Hematopoietic multipotent progenitor cell treated with erythropoietin and hydrocortisone succinate and interleukin-3 and kit ligand, for 15 days (in vitro differentiated cells): ENCODE results near the gene ACTG1.
"Not testable (repeated sequence)": the region's sequence is repeated elsewhere in the genome, so short reads cannot be mapped to it uniquely, and the experiment has no call there.

ENCODE experiments used
- DNase-seq: peaks from one replicate; pipeline ENCODE4 v3.0.0-alpha.2; 2015; ENCODE audit warnings: low spot score

Gene ACTG1

DNA sequence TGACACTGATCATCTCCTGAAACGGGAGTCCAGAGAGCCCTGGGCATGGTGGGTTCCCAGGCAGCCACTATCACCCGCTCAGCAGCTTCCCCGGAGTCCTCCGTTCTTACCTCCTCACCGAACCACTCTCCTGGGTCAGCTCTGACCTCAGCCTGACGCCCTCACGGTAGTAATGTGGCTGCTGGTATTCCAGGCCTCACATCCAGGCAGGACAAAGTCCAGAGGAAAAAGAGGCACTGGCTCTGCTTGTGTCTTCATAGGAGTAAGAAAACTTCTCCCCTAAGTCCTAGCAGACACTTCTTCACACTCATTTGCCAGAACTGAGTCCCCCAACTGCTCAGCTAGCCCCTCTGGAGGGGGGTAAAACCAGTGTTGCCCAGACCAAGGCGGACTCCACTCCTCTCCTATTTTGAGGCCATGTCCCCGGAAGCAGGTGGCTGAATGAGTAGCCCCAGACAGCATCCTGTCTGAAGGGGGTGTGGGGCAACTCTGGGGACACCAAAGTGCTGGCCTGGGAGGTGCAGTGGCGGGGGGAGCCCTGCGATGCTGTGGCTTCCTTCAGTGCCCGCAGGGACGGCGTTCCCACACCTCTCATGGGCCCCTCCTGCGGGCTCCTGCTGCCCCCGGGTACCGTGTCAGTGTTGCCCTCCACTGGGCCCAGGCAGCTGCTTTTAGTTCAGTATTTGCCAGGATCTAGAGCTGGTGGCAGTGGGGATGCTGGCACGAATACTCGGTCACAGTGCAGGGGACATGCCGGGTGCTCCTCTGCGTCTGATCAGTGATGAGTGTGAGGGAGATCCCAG is 20.9 kb upstream of the ACTG1 start:
- no peak for DNase-seq

DNA sequence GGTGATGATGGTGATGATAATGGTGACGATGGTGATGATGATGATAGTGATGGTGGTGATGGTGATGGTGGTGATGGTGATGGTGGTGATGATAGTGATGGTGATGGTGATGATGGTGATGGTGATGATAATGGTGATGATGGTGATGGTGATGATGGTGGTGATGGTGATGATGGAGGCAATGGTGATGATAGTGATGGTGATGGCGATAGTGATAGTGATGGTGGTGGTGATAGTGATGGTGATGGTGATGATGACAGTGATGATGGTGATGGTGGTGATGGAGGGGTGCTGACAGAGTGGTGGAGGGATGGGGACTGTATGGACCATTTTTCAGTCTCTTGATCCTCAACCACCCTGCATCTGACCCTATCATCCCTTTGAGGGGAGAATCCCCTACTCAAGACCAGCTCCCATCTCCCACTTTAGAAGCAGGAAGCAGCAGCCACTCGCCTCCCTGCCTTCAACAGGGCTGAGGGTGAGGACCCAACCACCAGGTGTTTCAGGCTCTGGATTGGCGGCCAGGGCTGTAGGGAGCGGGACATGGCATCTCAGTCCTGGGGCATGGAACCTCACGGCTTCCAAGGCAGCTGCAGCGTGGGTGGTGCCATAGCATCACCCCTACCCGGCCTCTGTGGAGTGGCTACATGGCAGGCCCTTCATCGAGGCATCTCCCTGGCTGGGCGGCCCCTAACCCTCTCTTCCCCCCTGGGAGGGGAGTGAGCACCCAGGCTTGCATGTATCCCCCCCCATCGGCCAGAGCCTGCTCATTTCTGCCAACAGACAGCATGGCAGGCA is 20.1 kb upstream of the ACTG1 start:
- no peak for DNase-seq

DNA sequence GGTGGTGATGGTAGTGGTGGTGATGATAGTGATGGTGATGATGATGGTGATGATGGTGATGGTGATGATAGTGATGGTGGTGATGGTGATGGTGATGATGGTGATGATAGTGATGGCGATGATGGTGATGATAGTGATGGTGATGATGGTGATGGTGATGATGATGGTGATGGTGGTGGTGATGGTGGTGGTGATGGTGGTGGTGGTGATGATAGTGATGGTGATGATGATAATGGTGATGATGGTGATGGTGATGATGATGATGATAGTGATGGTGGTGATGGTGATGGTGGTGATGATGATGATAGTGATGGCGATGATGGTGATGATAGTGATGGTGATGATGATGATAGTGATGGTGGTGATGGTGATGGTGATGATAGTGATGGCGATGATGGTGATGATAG is 19.4 kb upstream of the ACTG1 start:
- not testable (repeated sequence) for DNase-seq

DNA sequence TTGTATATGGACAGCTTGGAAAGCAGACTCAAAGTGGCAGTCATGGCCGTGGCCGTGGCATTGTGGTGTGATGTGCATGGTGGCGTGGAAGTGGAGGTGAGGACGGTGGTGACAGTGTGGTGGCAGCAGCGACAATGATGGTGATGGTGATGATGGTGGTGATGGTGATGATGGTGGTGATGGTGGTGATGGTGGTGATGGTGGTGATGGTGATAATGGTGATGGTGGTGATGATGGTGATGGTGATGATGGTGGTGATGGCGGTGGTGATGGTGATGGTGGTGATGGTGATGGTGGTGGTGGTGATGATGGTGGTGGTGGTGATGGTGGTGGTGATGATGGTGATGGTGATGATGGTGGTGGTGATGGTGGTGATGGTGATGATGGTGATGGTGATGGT is 18.4 kb upstream of the ACTG1 start:
- DNase-seq, result not testable (repeated sequence)

DNA sequence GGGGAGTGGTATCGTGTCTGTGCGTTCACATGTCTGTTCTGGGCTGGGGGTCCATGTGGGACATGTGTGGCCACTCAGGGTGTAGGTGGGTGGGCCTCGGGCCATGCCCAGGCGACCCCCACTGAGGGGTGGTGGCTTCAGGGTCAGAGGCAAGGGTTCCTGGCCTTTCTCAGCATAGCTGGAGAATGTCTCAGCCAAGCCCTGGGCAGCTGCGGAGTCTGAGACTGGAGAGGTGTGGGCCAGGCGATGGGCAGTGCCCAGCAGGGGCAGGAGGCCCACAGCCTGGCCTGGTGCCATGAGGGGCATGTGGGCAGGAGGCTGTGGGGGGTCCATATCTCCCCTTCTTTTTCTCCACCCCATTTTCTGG is 16.8 kb upstream of the ACTG1 start:
- DNase-seq, result no peak

DNA sequence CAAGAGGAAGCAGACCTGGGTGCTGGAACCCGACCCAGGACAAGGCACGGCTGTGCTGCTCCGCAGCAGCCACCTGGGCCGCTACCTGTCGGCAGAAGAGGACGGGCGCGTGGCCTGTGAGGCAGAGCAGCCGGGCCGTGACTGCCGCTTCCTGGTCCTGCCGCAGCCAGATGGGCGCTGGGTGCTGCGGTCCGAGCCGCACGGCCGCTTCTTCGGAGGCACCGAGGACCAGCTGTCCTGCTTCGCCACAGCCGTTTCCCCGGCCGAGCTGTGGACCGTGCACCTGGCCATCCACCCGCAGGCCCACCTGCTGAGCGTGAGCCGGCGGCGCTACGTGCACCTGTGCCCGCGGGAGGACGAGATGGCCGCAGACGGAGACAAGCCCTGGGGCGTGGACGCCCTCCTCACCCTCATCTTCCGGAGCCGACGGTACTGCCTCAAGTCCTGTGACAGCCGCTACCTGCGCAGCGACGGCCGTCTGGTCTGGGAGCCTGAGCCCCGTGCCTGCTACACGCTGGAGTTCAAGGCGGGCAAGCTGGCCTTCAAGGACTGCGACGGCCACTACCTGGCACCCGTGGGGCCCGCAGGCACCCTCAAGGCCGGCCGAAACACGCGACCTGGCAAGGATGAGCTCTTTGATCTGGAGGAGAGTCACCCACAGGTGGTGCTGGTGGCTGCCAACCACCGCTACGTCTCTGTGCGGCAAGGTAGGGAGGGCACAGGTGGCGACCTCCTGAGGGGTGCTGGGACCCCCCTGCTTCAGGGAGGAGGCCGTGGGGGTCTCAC is 16.2 kb upstream of the ACTG1 start:
- no peak for DNase-seq

DNA sequence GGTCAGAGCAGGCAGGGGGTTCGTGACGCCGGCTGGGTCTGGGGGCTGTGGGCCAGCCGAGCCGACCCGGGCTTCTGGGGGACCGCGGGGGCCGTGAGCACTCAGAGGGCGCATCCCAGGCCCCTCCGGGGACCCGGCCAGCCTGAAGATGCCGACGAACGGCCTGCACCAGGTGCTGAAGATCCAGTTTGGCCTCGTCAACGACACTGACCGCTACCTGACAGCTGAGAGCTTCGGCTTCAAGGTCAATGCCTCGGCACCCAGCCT is 15.7 kb upstream of the ACTG1 start:
- DNase-seq, result no peak

DNA sequence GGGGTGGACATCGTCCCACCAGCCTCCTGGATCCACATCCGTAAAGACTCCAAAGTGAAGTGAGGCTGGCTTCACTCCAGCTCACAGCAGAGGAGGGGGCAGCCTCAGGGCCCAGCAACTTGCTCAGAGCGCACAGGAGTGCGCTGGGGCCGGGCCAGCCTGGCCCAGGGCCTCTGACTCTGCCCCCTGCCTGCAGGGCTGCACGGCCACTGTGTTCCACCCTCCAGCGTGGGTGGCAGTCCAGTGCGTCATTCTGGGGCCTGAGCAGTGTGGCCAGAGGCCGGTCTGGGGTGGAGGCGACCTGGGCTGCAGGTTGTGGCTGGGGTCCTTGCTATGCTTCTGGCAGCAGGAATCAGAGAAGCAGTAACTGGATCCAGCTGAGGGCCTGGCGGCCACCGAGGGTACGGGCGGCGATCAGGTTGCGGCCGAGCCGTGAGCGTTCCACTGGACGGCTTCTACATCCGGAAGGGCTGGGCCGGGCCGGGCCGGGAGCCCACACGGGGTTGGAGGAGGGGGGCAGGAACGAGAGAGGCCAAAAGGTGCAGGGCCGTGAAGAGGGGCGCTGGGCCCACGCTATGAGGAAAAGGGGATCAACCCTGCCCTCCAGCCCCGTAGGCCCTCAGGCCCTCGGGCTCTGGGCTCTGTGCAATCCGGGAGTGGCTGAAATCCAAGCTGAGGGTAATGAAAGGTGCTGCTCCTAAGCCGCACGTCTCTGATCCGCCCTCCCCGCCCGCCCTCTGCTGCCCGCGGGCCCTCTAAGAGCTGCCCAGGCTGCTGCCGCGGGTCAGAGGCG is 15.2 kb upstream of the ACTG1 start, which contains the start of gene FSCN2:
Gene FSCN2 (plus strand): TSS at position 787 of the 793 bp plus-strand sequence. CDS start 155 bp downstream, outside the sequence.
- DNase-seq, result no peak

DNA sequence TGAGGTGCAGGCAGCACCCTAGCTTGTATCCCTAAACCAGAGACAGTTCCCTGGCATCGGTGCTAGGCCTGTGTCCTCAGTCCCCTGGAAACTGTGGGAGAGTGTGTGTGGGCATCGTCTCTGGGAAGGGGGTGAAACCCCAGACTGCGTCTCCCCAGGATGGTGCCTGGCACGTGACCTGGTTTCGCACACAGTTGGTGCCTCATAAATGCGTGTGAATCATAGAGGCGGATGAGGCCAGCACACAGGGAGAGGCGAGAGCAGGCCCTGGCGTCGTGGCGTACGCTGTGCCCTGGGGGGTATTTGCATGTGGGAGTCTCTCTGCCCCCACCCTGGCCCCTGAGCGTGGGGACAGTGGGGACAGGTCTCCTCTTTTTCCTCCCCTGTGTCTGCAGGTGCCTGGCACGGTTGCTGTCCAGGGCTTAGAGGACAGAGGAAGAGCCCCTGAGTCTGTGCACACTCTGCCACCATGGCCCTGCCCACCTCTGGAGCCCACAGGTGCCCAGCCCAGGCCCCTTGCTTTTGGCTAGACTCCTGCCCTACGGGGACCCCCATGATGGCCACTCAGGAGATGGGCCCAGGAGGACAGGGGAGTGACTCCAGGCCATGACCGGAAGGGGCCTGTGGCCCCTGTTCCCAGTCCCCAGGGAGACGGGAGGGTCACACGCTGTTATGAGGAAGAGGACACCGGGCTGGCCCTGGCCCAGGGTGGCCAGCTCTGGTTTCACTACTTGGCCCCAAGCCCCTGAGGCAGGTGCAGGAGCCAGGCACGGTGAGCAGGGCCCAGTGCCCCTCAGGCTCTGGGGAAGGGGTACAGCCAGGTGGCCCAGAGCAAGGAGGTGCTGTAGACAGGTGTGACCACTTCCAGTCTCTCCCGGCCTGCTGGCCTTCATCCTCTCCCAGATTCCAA is 14.3 kb upstream of the ACTG1 start:
- DNase-seq, result no peak

DNA sequence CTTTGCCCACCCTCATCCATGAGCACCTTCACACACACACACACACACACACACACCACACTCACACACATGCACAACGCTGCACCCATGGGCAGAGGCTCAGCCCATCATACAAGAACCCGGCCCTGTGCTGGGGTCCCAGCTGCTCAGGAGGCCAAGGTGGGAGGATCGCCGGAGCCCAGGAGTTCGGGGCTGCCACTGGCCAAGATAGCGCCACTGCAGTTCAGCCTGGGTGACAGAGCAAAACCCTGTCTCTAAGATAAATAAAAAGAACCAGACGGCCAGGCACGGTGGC is 12.2 kb upstream of the ACTG1 start:
- no peak for DNase-seq

DNA sequence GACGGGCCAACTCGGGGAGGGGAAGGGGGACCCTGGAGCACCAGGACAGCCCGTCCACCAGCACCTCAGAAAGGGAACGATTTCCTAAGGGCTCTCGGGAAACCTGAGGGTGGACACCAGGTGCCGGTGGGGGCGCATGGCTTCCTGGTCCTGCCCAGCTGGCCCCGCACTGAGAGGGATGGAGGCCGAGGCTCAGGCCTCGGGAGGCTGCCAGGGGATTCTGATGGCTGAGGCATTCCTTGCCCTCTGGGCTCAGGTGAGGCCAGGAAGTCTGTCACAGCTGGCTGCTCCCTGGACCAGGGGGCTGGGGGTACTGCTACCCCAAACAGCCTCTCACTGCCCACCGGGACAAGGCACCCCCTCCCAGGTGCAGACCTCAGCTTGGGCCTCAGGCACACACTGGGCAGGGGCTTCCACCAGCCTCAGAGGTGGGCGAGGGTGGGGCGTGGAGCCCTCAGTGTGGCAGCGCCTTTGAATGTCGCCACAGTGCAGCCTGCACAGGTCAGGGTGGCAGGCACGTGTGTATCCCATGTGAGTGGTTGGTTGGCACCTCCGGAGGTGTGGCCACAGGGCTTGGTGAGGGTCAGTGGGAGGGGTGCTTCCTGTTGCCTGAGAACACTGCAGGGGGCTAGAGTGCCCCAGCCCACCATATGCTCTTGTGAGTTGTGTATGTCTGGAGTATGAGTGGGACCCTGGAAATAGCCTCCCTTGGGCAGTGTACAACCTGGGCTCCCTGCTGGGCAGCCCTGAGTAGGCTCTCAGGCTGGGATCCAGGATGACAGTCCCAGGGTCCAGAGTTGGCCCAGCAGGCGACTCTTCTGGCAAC is 11.7 kb upstream of the ACTG1 start:
- DNase-seq, result no peak

DNA sequence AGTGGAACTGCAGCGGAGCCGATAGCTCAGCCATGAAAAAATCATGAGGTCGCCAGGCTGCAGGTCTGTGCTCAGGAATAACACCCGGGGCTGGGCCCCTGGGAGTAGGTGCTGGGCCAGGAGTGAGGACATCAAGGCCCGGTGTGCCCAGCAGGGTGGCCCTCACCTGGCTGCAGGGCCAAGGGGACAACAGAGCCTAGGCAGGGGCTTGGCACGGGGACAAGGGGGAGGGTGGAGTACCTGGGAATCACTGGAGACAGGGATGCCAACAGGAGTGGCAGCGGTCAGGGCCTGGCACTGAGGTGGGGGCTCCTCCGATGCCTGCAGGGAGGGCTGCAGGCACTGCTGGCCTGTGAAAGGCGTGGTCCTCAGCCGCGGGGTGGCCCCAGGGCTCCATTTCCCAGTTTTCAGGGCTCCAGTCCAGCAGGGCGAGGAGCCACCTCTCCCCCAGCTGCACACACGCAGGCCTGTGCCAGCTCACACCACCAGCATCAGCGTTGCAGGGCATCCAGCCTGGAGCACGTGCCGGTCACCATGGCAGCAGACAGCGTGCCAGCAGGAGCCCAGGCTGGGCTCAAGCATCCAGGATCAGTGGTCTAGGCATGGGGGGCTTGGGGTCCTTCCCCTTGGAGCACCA is 10.9 kb upstream of the ACTG1 start:
- no peak for DNase-seq

DNA sequence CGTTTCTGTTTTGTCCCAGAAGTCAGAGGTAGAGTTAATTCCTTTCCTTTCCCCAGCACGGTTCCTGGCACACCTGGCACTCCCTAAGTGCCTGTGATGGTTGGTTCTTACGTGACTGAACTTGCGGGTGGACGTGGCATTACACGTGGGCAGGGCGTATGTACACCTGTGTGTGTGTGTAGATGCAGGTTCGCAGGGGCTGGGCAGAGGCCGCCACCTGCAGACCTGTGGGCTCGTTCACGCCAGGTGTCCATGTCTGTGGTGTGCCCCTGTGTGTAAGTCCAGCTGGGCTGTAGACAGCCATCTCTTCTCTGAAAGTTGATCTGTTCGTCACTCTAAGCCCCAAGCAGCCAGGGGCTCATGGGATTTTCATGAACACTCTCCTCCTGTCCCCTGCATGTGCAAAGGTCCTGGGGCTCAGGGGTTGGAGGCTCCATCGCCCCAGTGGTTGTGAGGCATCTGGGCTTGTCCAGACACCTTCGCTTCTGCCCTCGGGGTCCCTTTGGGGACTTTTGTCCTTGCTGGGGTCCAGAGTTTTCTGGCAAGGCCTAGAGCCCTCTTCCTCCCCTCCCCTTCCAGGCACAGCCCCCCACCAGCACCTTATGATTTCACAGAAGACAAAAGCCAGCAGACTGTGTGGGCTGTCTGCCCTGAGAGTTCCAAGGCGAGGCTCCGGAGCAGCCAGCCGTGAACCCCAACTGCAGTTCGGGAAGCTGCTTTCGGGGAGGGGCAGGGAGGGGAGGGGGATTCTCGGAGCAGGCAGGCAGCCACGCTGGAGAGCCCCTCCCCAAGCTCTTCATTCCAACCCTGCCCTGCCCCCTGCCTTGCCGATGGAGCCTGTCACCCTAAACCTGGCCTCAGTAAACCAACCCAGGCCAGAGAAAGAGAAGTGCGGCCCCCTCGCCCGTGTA is 10.1 kb upstream of the ACTG1 start:
- no peak for DNase-seq

DNA sequence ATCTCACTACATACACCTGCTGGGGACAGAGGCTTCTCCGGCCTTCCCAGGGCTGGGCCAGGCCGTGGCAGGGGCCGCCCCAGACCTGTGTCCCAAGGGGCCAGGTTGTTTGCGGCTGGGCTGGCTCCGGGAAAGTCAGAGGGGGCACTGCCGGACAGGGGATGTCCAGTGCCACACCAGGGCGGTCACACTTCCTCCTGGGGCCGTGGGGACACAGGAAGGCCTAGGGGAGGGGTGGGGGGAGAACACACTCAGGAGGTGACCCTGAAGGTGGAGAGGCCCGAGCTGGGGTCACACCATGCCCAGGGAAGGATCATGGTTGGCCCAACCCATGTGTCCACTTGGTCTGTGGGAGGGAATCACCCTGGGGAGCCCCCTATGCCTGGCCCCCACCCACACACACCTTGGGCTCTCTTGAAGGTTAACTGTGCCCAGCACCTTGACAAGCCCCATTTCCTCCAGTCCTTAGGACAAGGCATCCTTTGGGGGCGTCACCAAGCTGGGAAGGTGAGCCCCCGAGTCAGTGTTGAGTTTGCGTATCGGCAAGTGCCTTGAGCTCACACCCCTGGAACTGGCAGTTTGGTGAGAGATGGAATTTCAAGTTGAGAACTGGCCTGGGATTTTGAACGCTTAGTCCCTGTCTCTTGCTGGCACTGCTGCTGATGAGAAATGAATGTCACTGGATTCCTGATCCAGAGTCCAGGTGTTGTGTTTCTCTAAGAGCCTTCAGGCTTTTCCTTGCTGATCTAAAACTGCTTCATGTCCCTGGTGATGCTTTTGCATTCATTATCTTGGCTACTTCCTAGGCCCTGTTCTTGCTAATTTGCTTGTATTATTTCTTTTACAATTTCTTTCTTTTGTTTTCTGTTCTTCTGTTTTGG is 7.7 kb upstream of the ACTG1 start:
- no peak for DNase-seq

DNA sequence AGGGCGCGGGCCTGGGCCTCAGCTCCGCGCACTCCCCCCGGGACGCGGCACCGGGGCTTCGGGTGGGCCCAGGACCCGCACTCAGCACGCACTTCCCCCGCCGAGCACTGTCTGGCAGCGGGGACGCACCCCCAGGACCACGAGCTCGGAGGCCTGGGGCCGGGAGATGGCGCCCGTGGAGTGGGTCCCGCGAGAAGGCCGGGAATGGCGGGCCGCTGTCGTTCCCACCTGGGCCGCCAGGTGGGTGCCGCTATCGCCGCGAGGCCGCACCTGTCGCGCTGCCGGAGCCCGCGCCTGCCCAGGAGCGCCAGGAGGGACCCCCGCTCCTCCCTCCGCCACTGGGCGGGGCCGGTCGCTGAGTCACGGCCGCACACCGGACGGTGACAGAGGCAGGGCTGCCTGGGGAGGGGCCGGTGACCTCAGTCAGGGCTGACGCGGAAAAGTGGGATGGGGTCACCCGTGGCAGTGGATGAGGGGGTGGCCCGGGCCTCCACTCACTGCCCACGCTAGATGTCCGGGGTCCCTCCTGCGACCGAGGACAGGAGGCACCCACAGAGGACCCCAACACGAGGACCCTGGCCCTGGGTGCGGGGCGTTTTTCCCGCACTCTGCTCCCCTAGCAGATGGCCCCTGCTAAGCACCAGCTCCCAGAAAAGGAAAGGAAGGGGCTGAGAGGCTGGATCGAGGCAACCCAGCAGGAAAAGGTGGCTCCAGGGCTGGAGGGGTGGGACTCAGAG is 6.9 kb upstream of the ACTG1 start:
- no peak for DNase-seq

DNA sequence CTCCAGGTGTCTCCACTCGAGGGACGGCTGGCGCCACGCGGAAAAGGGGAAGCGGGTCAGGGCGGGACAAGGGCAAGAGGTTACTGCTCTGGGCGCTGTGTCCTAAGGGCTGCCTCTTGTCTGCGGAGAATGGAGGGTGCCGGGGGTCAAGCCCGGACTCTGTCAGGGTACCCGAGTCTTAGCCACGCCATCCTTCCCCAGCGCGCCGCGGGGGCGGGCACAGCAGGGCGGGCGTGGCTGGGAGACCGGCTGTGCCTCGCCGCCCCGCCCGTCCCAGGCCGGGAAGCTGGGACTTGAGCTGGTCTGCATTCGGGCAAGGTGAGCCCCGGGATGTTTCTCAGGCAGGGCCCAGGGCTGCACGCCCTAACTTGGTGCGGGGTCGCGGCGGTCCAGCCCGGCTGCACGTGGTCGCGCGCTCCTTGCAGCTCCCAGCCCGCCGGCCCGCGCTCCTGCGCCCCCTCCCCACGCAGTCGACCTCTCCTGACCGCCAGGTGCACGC is 6.2 kb upstream of the ACTG1 start:
- no peak for DNase-seq
